ENCODE measurements around the gene ANAPC10.

- TF ChIP-seq HDAC2 (IDR thresholded peaks at IDR 0.05): no peak
- no peak for TF ChIP-seq POLR2A (IDR thresholded peaks at IDR 0.05; ENCODE audit: low read length)
- TF ChIP-seq CTCF (IDR thresholded peaks at IDR 0.05): no peak
- no peak for TF ChIP-seq HOXA7 (CRISPR knock-in tag; IDR thresholded peaks at IDR 0.05)
- no peak for TF ChIP-seq KDM5A (IDR thresholded peaks at IDR 0.05)
- no peak for TF ChIP-seq RAD21 (conservative IDR thresholded peaks at IDR 0.05 in 1 of 2, IDR thresholded peaks at IDR 0.05 in 1 of 2)
- TF ChIP-seq EP300 (IDR thresholded peaks at IDR 0.05): no peak
- no peak for TF ChIP-seq EHF (CRISPR knock-in tag; IDR thresholded peaks at IDR 0.05)
- no peak for TF ChIP-seq E2F6 (IDR thresholded peaks at IDR 0.05; ENCODE audit: borderline replicate concordance, low read depth)
- TF ChIP-seq USF2 (IDR thresholded peaks at IDR 0.05): no peak
- no peak for TF ChIP-seq TP53 (CRISPR knock-in tag; IDR thresholded peaks at IDR 0.05)
- no peak for TF ChIP-seq MYC (IDR thresholded peaks at IDR 0.05; ENCODE audit: borderline replicate concordance, low read length)
- TF ChIP-seq RFX5 (IDR thresholded peaks at IDR 0.05): no peak
These were observed 26.4 kb downstream of the ANAPC10 start for GRCh38 chr4:145071560-145071959.
